B cell (primary cell): Measurements from ENCODE around the gene ARHGAP6. TPM values are rescaled to one million over a fixed set of nuclear protein-coding genes. Genes with fewer than 3 reads are reported as not detected.

Source experiments
- ATAC-seq: fragments of 200-7000 bp; cut with Tn5 transposase; one replicate; pipeline ENCODE4 v1.10.0; 2021; ENCODE audit warnings: low read depth, mild to moderate bottlenecking, moderate number of reproducible peaks, moderate library complexity
- CTCF ChIA-PET: fragments of 350-600 bp; sonication (Branson Sonifier 250); formaldehyde crosslinking; loops from one replicate; lab custom pipeline; 2021; ENCODE audit warnings: antibody characterized with exemption, inconsistent platforms; lab: Charles Lee
- POLR2A ChIA-PET: fragments of 350-600 bp; sonication (Branson Sonifier 250); formaldehyde crosslinking; loops from one replicate; lab custom pipeline; 2021; ENCODE audit warnings: antibody characterized with exemption; lab: Charles Lee
- DNase-seq: peaks from one replicate; pipeline ENCODE4 v3.0.0; 2013
- H2AFZ ChIP-seq: 2 replicates; pipeline ENCODE4 v1.6.1; 2012; ENCODE audit warnings: mild to moderate bottlenecking, low read depth, low read length; ENCODE audit not compliant: insufficient read depth, poor library complexity, severe bottlenecking
- H3K27ac ChIP-seq, 2 donors: 1 replicate in 1 of 2; 2 replicates in 1 of 2; pipeline ENCODE4 v1.5.1; 2012 to 2013; ENCODE audit warnings: low read length in 2 of 2, mild to moderate bottlenecking in 2 of 2, moderate library complexity in 1 of 2
- H3K27me3 ChIP-seq, 4 experiments: fragments of 200-600 bp in 1 of 4; sonication (generic) in 1 of 4; replicated peaks in 1 of 4; 1 replicate in 2 of 4; 2 replicates in 2 of 4; pipeline versions ENCODE4 v1.6.1 to v1.7.0; 2013 to 2016; ENCODE audit warnings: low read length in 3 of 4, mild to moderate bottlenecking in 2 of 4, mixed read lengths in 1 of 4, moderate library complexity in 1 of 4; ENCODE audit not compliant: insufficient read depth in 4 of 4, control insufficient read depth in 3 of 4; ENCODE audit errors: control extremely low read depth in 1 of 4
- H3K36me3 ChIP-seq, 2 experiments: replicated peaks in 1 of 2; 1 replicate in 1 of 2; 2 replicates in 1 of 2; pipeline versions ENCODE4 v1.6.1 to v1.7.1; 2013; ENCODE audit warnings: low read length in 1 of 2; ENCODE audit not compliant: insufficient read depth in 2 of 2, control insufficient read depth in 1 of 2; ENCODE audit errors: control extremely low read depth in 1 of 2, extremely low read depth in 1 of 2
- H3K4me1 ChIP-seq, 2 donors: fragments of 200-600 bp in 1 of 2; sonication (generic) in 1 of 2; 1 replicate in 1 of 2; 2 replicates in 1 of 2; pipeline versions ENCODE4 v1.5.1 to v1.6.1; 2013 to 2017; ENCODE audit warnings: low read length in 2 of 2; ENCODE audit not compliant: control insufficient read depth in 2 of 2, insufficient read depth in 2 of 2
- H3K4me2 ChIP-seq: replicated peaks from 2 replicates; pipeline ENCODE3; 2012; ENCODE audit warnings: mild to moderate bottlenecking, low read depth, low read length; ENCODE audit not compliant: poor library complexity, severe bottlenecking
- H3K4me3 ChIP-seq, 5 experiments: fragments of 200-600 bp in 1 of 5; sonication (generic) in 1 of 5; 1 replicate in 3 of 5; 2 replicates in 2 of 5; pipeline versions ENCODE4 v1.5.1 to v1.7.0; 2011 to 2016; ENCODE audit warnings: low read length in 4 of 5, mild to moderate bottlenecking in 4 of 5, low read depth in 2 of 5, control low read depth in 1 of 5, moderate library complexity in 1 of 5; ENCODE audit not compliant: insufficient read depth in 1 of 5; ENCODE audit errors: control extremely low read depth in 1 of 5, extremely low read depth in 1 of 5
- H3K79me2 ChIP-seq: fragments of 200-600 bp; sonication (generic); one replicate; pipeline ENCODE4 v1.6.0; 2016; ENCODE audit warnings: low read length; ENCODE audit not compliant: control insufficient read depth, insufficient read depth
- H3K9ac ChIP-seq: fragments of 200-600 bp; sonication (generic); 2 replicates; pipeline ENCODE4 v1.6.1; 2017; ENCODE audit warnings: mild to moderate bottlenecking, low read length, moderate library complexity
- H3K9me3 ChIP-seq, 3 donors: one replicate each; pipeline versions ENCODE4 v1.6.1 to v1.7.1; 2013; ENCODE audit warnings: low read length in 2 of 3; ENCODE audit not compliant: control insufficient read depth in 2 of 3, insufficient read depth in 1 of 3; ENCODE audit errors: control extremely low read depth in 1 of 3
- H4K20me1 ChIP-seq: 2 replicates; pipeline ENCODE4 v1.6.0; 2012; ENCODE audit warnings: mild to moderate bottlenecking, low read length; ENCODE audit not compliant: insufficient read depth, control insufficient read depth, poor library complexity, severe bottlenecking
- H3K27ac Mint-ChIP-seq: one replicate; pipeline ENCODE4 v1.8.0; 2021; ENCODE audit warnings: mixed read lengths
- H3K27me3 Mint-ChIP-seq: one replicate; pipeline ENCODE4 v1.8.0; 2021; ENCODE audit warnings: mixed read lengths
- H3K4me1 Mint-ChIP-seq: one replicate; pipeline ENCODE4 v1.8.0; 2021; ENCODE audit warnings: mixed read lengths
- H3K4me3 Mint-ChIP-seq: one replicate; pipeline ENCODE4 v1.8.0; 2021; ENCODE audit warnings: mixed read lengths
- H3K9me3 Mint-ChIP-seq: one replicate; pipeline ENCODE4 v1.8.0; 2022; ENCODE audit warnings: mixed read lengths; ENCODE audit not compliant: insufficient read depth
- CTCF ChIP-seq: fragments of 200-600 bp; IDR thresholded peaks from one replicate; pipeline ENCODE4 v1.8.0; 2022; ENCODE audit warnings: antibody characterized with exemption, mild to moderate bottlenecking
- EZH2 ChIP-seq: IDR thresholded peaks from 2 replicates; pipeline ENCODE4 v1.6.1; 2012; ENCODE audit warnings: borderline replicate concordance, low read depth, mild to moderate bottlenecking, moderate library complexity, low read length; ENCODE audit not compliant: insufficient read depth, poor library complexity, severe bottlenecking
- WGBS: methylation state at CpG from one replicate; pipeline ENCODE4 v1.1.5; 2013; ENCODE audit warnings: missing lambda C conversion rate; ENCODE audit not compliant: insufficient coverage; 5-methylcytosine and 5-hydroxymethylcytosine counted together
- intact Hi-C: fragments of 100-400 bp; cut with micrococcal nuclease; formaldehyde crosslinking; loops from one replicate; pipeline ENCODE4 v1.10.0; 2022
- polyA plus RNA-seq: library from polyadenylated mRNA; depleted of rRNA; stranded (reverse); fragments of >200 nt; gene quantifications from 2 replicates; pipeline ENCODE4 v1.2.3, GENCODE V29; 2012
- total RNA-seq, 2 donors: library from RNA; stranded (reverse); fragments of 120-200 nt in 1 of 2; gene quantifications; 1 replicate in 1 of 2; 2 replicates in 1 of 2; pipeline versions ENCODE4 v1.2.3 to v1.2.4, GENCODE V29; 2013 to 2022

The ARHGAP6 gene
- total and polyA plus RNA-seq, 2 donors (not counting 1 experiment from before 2014, with no cell fraction given), result 1.6 to 2.6 TPM

- no peak for DNase-seq
- Histone ChIP-seq H3K79me2 (no peaks in the 10 kb centered on the region), H3K9me3 (no peaks in the 10 kb centered on the region), H3K27ac (no peak overlapping the region), H3K4me1 (no peaks in the 10 kb centered on the region), H3K27me3 (no peaks in the 10 kb centered on the region), H3K9ac (no peak overlapping the region), H3K4me2 (no peak overlapping the region), H3K36me3 (no peaks in the 10 kb centered on the region), H4K20me1 (no peaks in the 10 kb centered on the region), H3K4me3 (no peak overlapping the region), H2AFZ (no peak overlapping the region)
- Mint-ChIP-seq H3K4me1 (no peaks in the 10 kb centered on the region), H3K27me3 (no peaks in the 10 kb centered on the region), H3K27ac (no peak overlapping the region), H3K9me3 (no peaks in the 10 kb centered on the region), H3K4me3 (no peak overlapping the region)
- ChIA-PET CTCF (no interaction called here), POLR2A (no interaction called here)
- no peak for ATAC-seq
- intact Hi-C loops, result no loop called here
- TF ChIP-seq EZH2, result no peak
- no peak for TF ChIP-seq CTCF
Observed at GRCh38 chrX:11242704-11243103, 423.0 kb downstream of the ARHGAP6 start.

- no peak for TF ChIP-seq CTCF
- TF ChIP-seq EZH2, result no peak
- no peaks in the 10 kb centered on the region for H3K9me3 Mint-ChIP-seq
- Histone ChIP-seq H3K9me3 (no peaks in the 10 kb centered on the region), H4K20me1 (no peaks in the 10 kb centered on the region), H3K79me2 (no peaks in the 10 kb centered on the region), H3K9ac (no peak overlapping the region), H3K27ac (no peak overlapping the region), H3K4me3 (no peak overlapping the region), H2AFZ (no peak overlapping the region), H3K4me2 (no peak overlapping the region), H3K4me1 (no peaks in the 10 kb centered on the region), H3K36me3 (no peaks in the 10 kb centered on the region), H3K27me3 (no peaks in the 10 kb centered on the region)
- ChIA-PET CTCF (no interaction called here), POLR2A (no interaction called here)
- no peaks in the 10 kb centered on the region for H3K4me1 Mint-ChIP-seq
- WGBS, result no CpG with 5 or more reads among the region's 2 CpGs
- no peak overlapping the region for H3K27ac Mint-ChIP-seq
- no peak overlapping the region for H3K4me3 Mint-ChIP-seq
- ATAC-seq, result no peak
- no peak for DNase-seq
- H3K27me3 Mint-ChIP-seq, result no peaks in the 10 kb centered on the region
- intact Hi-C loops, result no loop called here
Observed at GRCh38 chrX:11241720-11242119, 424.0 kb downstream of the ARHGAP6 start.
